Activated CD4-positive, alpha-beta T cell treated with anti-CD3 and anti-CD28 coated beads, Interleukin-2, amount 10 ng/mL, durations not matched to agents 24 days and 14 days (primary cell): ENCODE measurements around the gene RRH. TPM values are rescaled to one million over a fixed set of nuclear protein-coding genes. Genes with fewer than 3 reads are reported as not detected.

Source experiments
- DNase-seq: peaks from one replicate; pipeline ENCODE4 v3.0.0; 2022
- H3K27ac Mint-ChIP-seq: one replicate; pipeline ENCODE4 v1.8.0; 2022; ENCODE audit warnings: mild to moderate bottlenecking, mixed read lengths
- H3K27me3 Mint-ChIP-seq: one replicate; pipeline ENCODE4 v1.8.0; 2022; ENCODE audit warnings: mixed read lengths
- H3K36me3 Mint-ChIP-seq: one replicate; pipeline ENCODE4 v1.8.0; 2022; ENCODE audit warnings: low read depth, mild to moderate bottlenecking, mixed read lengths
- H3K4me1 Mint-ChIP-seq: one replicate; pipeline ENCODE4 v1.8.0; 2021; ENCODE audit warnings: mixed read lengths
- H3K4me3 Mint-ChIP-seq: one replicate; pipeline ENCODE4 v1.8.0; 2022; ENCODE audit warnings: mild to moderate bottlenecking, moderate library complexity, mixed read lengths
- H3K9me3 Mint-ChIP-seq: one replicate; pipeline ENCODE4 v1.8.0; 2021; ENCODE audit warnings: mixed read lengths
- intact Hi-C: fragments of 100-400 bp; cut with micrococcal nuclease; formaldehyde crosslinking; loops from one replicate; pipeline ENCODE4 v1.15.1; 2023
- total RNA-seq: library from RNA; stranded (reverse); gene quantifications from 2 replicates; pipeline ENCODE4 v1.2.3, GENCODE V29; 2022

Gene RRH
- total RNA-seq, 1 donor from 2014 or later, result not detected

GRCh38 chr4:109886303-109886702, 58.5 kb downstream of the RRH start:
- H3K36me3 Mint-ChIP-seq, result no peaks in the 10 kb centered on the region
- H3K27ac Mint-ChIP-seq, result no peak overlapping the region
- no peak for DNase-seq
- no peak overlapping the region for H3K4me3 Mint-ChIP-seq
- intact Hi-C loops, result no loop called here
- no peaks in the 10 kb centered on the region for H3K9me3 Mint-ChIP-seq
- H3K27me3 Mint-ChIP-seq, result peaks cover 3% of the 10 kb centered on the region
- H3K4me1 Mint-ChIP-seq, result no peaks in the 10 kb centered on the region

GRCh38 chr4:109887071-109887470, 59.3 kb downstream of the RRH start:
- no peak overlapping the region for H3K4me3 Mint-ChIP-seq

GRCh38 chr4:109890076-109890475, 62.3 kb downstream of the RRH start:
- intact Hi-C loops, result no loop called here
- Mint-ChIP-seq H3K27me3 (no peaks in the 10 kb centered on the region), H3K9me3 (no peaks in the 10 kb centered on the region), H3K27ac (no peak overlapping the region), H3K36me3 (no peaks in the 10 kb centered on the region), H3K4me1 (no peaks in the 10 kb centered on the region), H3K4me3 (no peak overlapping the region)
- DNase-seq, result no peak

More at GRCh38 chr4:109887071-109887470, 59.3 kb downstream of the RRH start:
- Mint-ChIP-seq H3K4me1 (no peaks in the 10 kb centered on the region), H3K36me3 (no peaks in the 10 kb centered on the region), H3K27ac (no peak overlapping the region), H3K27me3 (peaks cover 1% of the 10 kb centered on the region), H3K9me3 (no peaks in the 10 kb centered on the region)
- intact Hi-C loops, result no loop called here
- DNase-seq, result no peak

Other genes with a start within 250 kb of the RRH start
- gene CASP6, start 124.5 kb upstream of the RRH start, total RNA-seq, result 19.3 and 23.6 TPM in 2 replicates
- 9.0 and 11.4 TPM in 2 replicates for gene PLA2G12A, start 97.9 kb upstream of the RRH start, total RNA-seq
- gene CFI, start 26.0 kb upstream of the RRH start, total RNA-seq, result not detected in 2 replicates
- gene GAR1, start 12.2 kb upstream of the RRH start, total RNA-seq, result 59.1 and 61.8 TPM in 2 replicates
- 0.09 TPM in 1 of 2 replicates, not detected in the other for gene LRIT3, start 20.1 kb downstream of the RRH start, total RNA-seq
- gene EGF, start 84.9 kb downstream of the RRH start, total RNA-seq, result not detected in 2 replicates